SKM-1 treated with dmso at 0.1 percent for 144 hours (cell line): ENCODE measurements around the gene ABHD16A.

Experiments
- DNase-seq: peaks from one replicate; lab custom pipeline; 2025; ENCODE audit not compliant: unreplicated experiment; lab: John Stamatoyannopoulos, UW

Gene ABHD16A

GRCh38 chr6:31702819-31703716, at the start of gene ABHD16A:
ABHD16A (minus strand) TSS chr6:31703324; CDS start chr6:31703281, 43 bp downstream.
- DNase-seq, result peak; percentile 96

DNA sequence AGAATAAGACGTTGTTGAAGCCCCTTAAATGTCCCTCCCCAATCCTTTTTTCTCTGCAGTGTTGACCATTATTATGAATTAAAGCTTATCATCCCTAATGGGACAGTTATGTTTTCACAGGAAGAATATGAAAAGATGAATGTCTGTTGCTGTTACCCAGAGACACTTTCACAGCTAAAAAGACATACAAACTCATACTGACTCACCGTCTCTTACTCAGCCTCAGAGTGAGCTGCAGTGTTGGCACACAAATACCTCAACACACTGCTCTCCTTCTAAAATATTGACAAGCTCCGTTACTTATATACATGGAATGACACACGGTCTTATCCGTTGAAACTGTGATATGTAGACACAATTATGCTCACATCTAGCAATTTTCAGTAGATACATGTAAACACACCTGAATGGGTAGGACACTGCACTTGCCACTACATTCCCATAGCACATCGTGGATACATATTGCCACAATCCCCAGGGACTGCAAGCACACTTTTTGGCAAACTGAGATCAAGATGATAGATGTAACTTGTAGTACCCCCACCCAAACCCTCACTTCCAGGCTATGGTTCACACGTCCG, 49.7 kb upstream of the ABHD16A start:
- no peak for DNase-seq

DNA sequence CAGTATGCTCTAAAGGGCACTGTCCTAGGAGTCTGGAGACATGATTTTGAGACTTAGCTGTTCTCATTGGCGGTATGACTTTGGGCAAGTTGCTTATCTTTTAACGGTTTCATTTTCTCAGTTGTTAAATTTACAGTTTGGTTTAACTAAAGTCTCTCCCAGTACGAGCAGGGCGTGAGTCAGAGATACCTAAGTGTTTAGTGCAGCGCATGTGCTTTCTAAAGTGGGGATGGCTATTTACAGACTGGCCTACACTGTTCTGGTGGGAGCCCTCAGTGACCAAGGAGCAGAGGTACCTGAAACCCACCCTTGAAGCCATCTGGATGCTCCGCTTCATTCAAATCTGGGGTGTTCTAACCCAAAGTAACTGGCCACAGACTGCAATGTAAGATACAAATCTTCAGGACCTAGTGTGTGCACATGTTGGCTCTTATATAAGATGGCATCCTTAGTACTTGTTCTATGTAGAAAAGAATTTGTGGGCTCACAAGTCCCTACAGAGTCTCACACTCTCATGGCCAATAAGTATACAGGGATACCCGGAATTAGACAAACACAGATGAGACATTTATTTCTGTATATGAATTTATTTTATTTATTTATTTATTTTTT, 47.4 kb upstream of the ABHD16A start:
- DNase-seq, result no peak

GRCh38 chr6:31749301-31750036, 46.3 kb upstream of the ABHD16A start:
- no peak for DNase-seq

DNA sequence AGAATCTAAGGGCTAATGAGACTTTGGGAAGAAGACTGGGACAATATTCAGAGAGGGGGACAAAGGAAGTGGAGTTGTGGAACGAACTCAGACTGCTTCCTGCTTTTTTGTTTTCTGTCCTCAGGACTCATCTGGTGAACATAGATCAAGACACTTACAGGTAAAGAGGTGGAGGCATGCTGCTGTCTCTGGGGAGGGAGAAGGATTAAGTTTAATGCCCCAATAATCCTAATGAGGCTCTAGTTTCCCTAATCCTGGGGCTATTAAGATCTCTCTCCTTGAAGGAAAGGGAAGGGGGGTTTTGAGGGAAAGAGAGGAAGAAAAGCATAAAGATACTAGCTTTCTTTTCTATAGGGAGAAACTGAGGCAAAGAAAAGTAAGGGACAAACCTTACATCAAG, 41.3 kb upstream of the ABHD16A start:
- DNase-seq, result no peak

GRCh38 chr6:31742894-31743293, 39.8 kb upstream of the ABHD16A start:
- DNase-seq, result no peak

GRCh38 chr6:31741815-31742214, 38.7 kb upstream of the ABHD16A start:
- no peak for DNase-seq

GRCh38 chr6:31740397-31741223, 37.5 kb upstream of the ABHD16A start:
- peak; percentile 75 for DNase-seq

DNA sequence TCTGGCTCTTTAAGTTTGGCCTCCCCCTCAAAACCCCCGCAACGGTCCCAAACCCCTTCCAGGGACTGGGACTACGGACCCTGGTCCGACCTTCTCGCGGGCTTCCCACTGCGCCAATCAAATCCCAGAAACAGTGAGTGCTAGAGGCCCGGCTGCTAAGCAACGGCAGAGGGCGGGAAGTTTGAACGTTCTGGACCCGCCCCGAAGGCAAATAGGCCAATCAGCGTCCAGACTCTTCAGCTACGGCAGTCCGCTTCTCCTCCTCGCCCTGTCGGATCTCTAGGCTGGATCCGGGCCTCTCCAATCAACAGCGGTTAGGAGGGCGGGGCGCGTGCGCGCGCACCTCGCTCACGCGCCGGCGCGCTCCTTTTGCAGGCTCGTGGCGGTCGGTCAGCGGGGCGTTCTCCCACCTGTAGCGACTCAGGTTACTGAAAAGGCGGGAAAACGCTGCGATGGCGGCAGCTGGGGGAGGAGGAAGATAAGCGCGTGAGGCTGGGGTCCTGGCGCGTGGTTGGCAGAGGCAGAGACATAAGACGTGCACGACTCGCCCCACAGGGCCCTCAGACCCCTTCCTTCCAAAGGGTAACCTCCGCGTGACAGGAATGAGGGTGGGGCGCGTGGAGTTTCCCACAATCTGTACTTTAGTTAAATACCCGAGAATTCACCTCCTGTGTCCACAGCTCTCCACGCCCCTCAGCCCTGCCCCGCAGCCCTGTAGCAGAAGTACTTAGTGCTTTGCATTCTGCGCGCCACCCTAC, 36.7 kb upstream of the ABHD16A start, which contains the start of gene MSH5:
Gene MSH5, plus strand, starts transcription at position 367 of the 758 bp plus-strand sequence. CDS start 462 bp downstream, outside the sequence.
- peak; percentile 99 for DNase-seq

- DNase-seq, result peak; percentile 98
These were observed 35.2 kb upstream of the ABHD16A start for GRCh38 chr6:31737991-31738979.

DNA sequence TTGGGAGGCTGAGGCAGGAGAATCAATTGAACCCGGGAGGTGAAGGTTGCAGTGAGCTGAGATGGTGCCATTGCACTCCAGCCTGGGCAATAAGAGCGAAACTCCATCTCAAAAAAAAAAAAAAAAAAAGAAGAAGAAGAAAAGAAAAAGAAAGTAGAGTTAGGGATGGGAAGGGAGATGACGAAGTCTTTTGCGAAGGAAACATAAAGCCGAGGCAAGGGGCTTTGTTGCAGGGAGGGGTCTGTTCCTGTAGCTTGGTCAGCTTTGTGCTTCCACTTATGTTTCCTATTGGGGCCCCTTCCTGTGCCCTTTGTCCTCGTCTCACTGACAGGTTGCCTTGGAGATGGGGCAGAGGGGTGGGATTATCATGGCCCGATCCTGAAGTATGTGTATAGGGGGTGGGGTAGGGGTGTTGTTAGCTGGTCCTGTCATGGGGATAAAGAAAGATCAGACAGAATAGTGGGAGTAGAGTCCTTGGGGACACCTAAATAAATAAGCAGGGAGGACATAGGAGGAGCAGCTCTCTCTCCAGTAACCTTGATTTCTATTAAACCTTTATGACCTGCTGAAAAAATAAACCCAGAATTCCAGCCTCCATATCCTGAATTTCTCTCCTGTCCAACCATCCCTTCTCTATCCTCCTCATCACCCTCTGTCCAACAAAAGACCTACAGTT, 34.3 kb upstream of the ABHD16A start:
- DNase-seq, result peak; percentile 74

GRCh38 chr6:31736768-31737314, 33.7 kb upstream of the ABHD16A start:
- DNase-seq, result no peak

GRCh38 chr6:31736021-31736767, 33.1 kb upstream of the ABHD16A start, which contains the start of gene CLIC1:
CLIC1 (minus strand) TSS chr6:31736530; CDS start chr6:31736300, 230 bp downstream.
- peak; percentile 82 for DNase-seq

DNA sequence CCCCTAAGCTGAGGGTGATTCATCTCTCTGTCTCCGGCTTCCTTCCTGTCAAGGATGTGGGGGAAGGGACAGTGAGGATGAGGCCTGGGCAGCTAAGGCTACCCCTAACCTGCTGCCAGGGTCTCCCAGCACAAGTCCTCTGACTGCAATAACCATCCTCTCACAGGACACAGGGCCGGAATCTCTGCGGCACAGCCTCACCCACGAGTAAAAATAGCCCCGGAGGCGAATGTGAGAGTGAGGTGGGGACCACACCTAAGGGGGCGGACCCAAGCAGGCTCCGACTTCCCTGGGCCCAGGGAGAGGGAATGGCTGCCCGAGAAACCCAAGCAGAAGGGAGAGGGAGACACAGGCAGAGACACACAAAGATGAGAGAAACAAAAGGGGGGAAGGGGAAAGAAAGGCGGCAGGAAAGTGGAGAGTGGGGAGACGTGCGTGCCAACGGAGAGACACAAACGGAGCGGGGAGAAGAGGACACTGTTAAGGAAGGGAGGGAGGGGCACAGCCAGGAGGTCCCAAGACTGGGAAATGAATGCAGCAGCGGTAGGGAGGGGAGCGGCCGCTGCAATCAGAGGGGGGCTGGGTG, 31.8 kb upstream of the ABHD16A start:
- DNase-seq, result peak; percentile 74

GRCh38 chr6:31734247-31734820, 31.2 kb upstream of the ABHD16A start:
- no peak for DNase-seq

DNA sequence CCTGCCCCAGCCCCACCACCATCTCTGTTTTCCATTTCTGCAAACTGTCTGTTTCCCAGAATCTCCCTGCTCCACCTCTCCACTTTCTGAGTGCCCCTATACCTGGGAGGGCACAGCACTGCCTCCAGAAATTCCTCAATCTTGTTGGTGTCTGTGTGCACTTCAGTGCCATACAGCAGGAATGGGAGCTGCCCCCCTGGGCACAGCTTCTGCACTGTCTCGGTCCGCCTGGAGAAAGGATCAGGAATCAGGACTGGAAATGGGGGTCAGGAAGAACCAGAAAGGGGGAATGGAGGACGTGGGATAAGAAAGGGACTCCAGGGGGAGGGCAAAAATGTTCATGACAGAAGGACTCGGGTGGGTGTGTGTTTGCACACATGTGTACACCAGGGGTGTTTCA, 30.6 kb upstream of the ABHD16A start:
- no peak for DNase-seq
